Forelimb muscle (tissue), 1 donor: ENCODE measurements around the gene CTIF. TPM values are rescaled to one million over a fixed set of nuclear protein-coding genes. Genes with fewer than 3 reads are reported as not detected.
"Not testable (repeated sequence)": the region's sequence is repeated elsewhere in the genome, so short reads cannot be mapped to it uniquely, and the experiment has no call there.

ENCODE experiments used
- DNase-seq: peaks from one replicate; pipeline ENCODE4 v3.0.0-alpha.2; 2013; ENCODE audit warnings: low read depth
- polyA plus RNA-seq: library from polyadenylated mRNA; unstranded; fragments of 120-200 nt; gene quantifications from one replicate; pipeline ENCODE4 v1.2.1, GENCODE V29; 2013; ENCODE audit not compliant: insufficient read length

Gene CTIF
- polyA plus RNA-seq, 1 donor, result 35.6 TPM

GRCh38 chr18:48802543-48803290, 263.9 kb downstream of the CTIF start:
- no peak for DNase-seq

GRCh38 chr18:48803518-48803917, 264.7 kb downstream of the CTIF start:
- DNase-seq, result no peak

- DNase-seq, result no peak
Measured at GRCh38 chr18:48803951-48804855, 265.4 kb downstream of the CTIF start.

GRCh38 chr18:48804856-48805610, 266.2 kb downstream of the CTIF start:
- no peak for DNase-seq

- no peak for DNase-seq
Measured at GRCh38 chr18:48805826-48806535, 267.1 kb downstream of the CTIF start.

- no peak for DNase-seq
Measured at GRCh38 chr18:48806551-48807261, 267.9 kb downstream of the CTIF start.

- DNase-seq, result no peak
Measured at GRCh38 chr18:48808476-48808875, 269.6 kb downstream of the CTIF start.

GRCh38 chr18:48809365-48809764, 270.5 kb downstream of the CTIF start:
- no peak for DNase-seq

- DNase-seq, result no peak
Measured at GRCh38 chr18:48810805-48811204, 272.0 kb downstream of the CTIF start.

- DNase-seq, result no peak
Measured at GRCh38 chr18:48811401-48811800, 272.6 kb downstream of the CTIF start.

GRCh38 chr18:48811977-48812451, 273.2 kb downstream of the CTIF start:
- DNase-seq, result not testable (repeated sequence)

GRCh38 chr18:48813321-48813720, 274.5 kb downstream of the CTIF start:
- no peak for DNase-seq

GRCh38 chr18:48813833-48814489, 275.1 kb downstream of the CTIF start:
- no peak for DNase-seq

GRCh38 chr18:48814490-48815178, 275.8 kb downstream of the CTIF start:
- DNase-seq, result no peak

- DNase-seq, result no peak
Measured at GRCh38 chr18:48815179-48815515, 276.3 kb downstream of the CTIF start.

GRCh38 chr18:48815581-48816324, 276.9 kb downstream of the CTIF start:
- DNase-seq, result no peak

GRCh38 chr18:48816554-48816953, 277.7 kb downstream of the CTIF start:
- no peak for DNase-seq

- DNase-seq, result no peak
Measured at GRCh38 chr18:48817021-48817461, 278.2 kb downstream of the CTIF start.
